K562 (cell line): ENCODE measurements around the gene CDCA7L. TPM values are rescaled to one million over a fixed set of nuclear protein-coding genes. Genes with fewer than 3 reads are reported as not detected.

Experiments used
- ATAC-seq: fragments of 200-7000 bp; cut with Tn5 transposase; 3 replicates; pipeline ENCODE4 v1.9.1; 2020; ENCODE audit warnings: moderate library complexity
- BruUV-seq: library from RNA; stranded (reverse); fragments of 400-500 nt; replicated peaks from 2 replicates; lab custom pipeline; 2021; lab: Mats Ljungman, UMichigan
- CTCF ChIA-PET: fragments of 300-600 bp; formaldehyde crosslinking; extraction: SDS; loops from one replicate; lab custom pipeline; 2021; ENCODE audit warnings: low intra/inter-chr PET ratio; lab: Yijun Ruan, JAX
- POLR2A ChIA-PET: fragments of 300-600, 350-650 bp; sonication (Branson Sonifier 250); formaldehyde crosslinking; extraction: SDS; loops from one replicate; lab custom pipeline; 2021; ENCODE audit warnings: antibody characterized with exemption, inconsistent platforms; lab: Yijun Ruan, JAX
- DNase-seq, 4 experiments: peaks; one replicate each; pipeline versions ENCODE4 v3.0.0 to v3.0.0-alpha.2; 2011 to 2018; ENCODE audit warnings: low spot score in 3 of 4, mixed read lengths in 3 of 4; ENCODE audit errors: extremely low read depth in 1 of 4
- FAIRE-seq: peaks from 2 replicates; lab custom pipeline; 2011; peaks lifted over from hg19 to GRCh38; lab: Jason Lieb, UNC
- H2AFZ ChIP-seq: 2 replicates; pipeline ENCODE4 v1.6.0; 2011; ENCODE audit warnings: low read depth, low read length, control low read depth, inconsistent platforms
- H3K27ac ChIP-seq: fragments of 200-600 bp; 3 replicates; pipeline ENCODE4 v1.8.0; 2011; ENCODE audit warnings: low read depth, mild to moderate bottlenecking, control low read depth, inconsistent platforms, low read length, moderate library complexity, mixed read lengths; ENCODE audit errors: extremely low read depth
- H3K27me3 ChIP-seq, 2 experiments: fragments of 300-600 bp in 1 of 2; 2 replicates in 1 of 2; 3 replicates in 1 of 2; pipeline versions ENCODE4 v1.6.0 to v1.8.0; 2011; ENCODE audit warnings: inconsistent platforms in 2 of 2, low read length in 2 of 2, mild to moderate bottlenecking in 1 of 2, mixed read lengths in 1 of 2, moderate library complexity in 1 of 2; ENCODE audit not compliant: control insufficient read depth in 2 of 2, insufficient read depth in 2 of 2
- H3K36me3 ChIP-seq: fragments of 300-600 bp; 3 replicates; pipeline ENCODE4 v1.8.0; 2011; ENCODE audit warnings: mild to moderate bottlenecking, low read length, inconsistent platforms; ENCODE audit not compliant: control insufficient read depth, insufficient read depth
- H3K4me1 ChIP-seq, 2 experiments: fragments of 200-600 bp in 1 of 2; replicated peaks in 1 of 2; 2 replicates in 1 of 2; 3 replicates in 1 of 2; pipeline versions ENCODE4 v1.5.1 to v1.8.0; 2011; ENCODE audit warnings: inconsistent platforms in 2 of 2, low read length in 2 of 2, mild to moderate bottlenecking in 1 of 2, mixed read lengths in 1 of 2, moderate library complexity in 1 of 2; ENCODE audit not compliant: control insufficient read depth in 2 of 2, insufficient read depth in 2 of 2
- H3K4me2 ChIP-seq: 2 replicates; pipeline ENCODE4 v1.6.1; 2011; ENCODE audit warnings: low read length, control low read depth, inconsistent platforms, mixed read lengths; ENCODE audit not compliant: insufficient read depth
- H3K4me3 ChIP-seq: fragments of 200-600 bp; sonication (generic), shearing (Covaris generic); 2 replicates; pipeline ENCODE4 v1.5.1; 2016; ENCODE audit warnings: control low read depth, inconsistent platforms
- H3K79me2 ChIP-seq: fragments of 200-600 bp; 3 replicates; pipeline ENCODE4 v1.8.0; 2011; ENCODE audit warnings: low read length, inconsistent platforms; ENCODE audit not compliant: control insufficient read depth, insufficient read depth
- H3K9ac ChIP-seq, 2 experiments: 2 replicates each; pipeline versions ENCODE4 v1.6.0 to v1.6.1; 2011; ENCODE audit warnings: low read depth in 2 of 2, low read length in 2 of 2, control low read depth in 1 of 2, inconsistent platforms in 1 of 2, mild to moderate bottlenecking in 1 of 2, mixed read lengths in 1 of 2; ENCODE audit not compliant: insufficient read depth in 1 of 2
- H3K9me1 ChIP-seq: one replicate; pipeline ENCODE4 v1.6.0; 2011; ENCODE audit warnings: inconsistent platforms, mild to moderate bottlenecking, low read length, moderate library complexity; ENCODE audit not compliant: control insufficient read depth, insufficient read depth
- H3K9me3 ChIP-seq: replicated peaks from 2 replicates; pipeline ENCODE4 v1.5.1; 2011; ENCODE audit warnings: low read depth, low read length, inconsistent platforms; ENCODE audit not compliant: control insufficient read depth, insufficient read depth
- H4K20me1 ChIP-seq: replicated peaks from 2 replicates; pipeline ENCODE4 v1.6.1; 2011; ENCODE audit warnings: low read length, inconsistent platforms, mixed read lengths; ENCODE audit not compliant: control insufficient read depth, insufficient read depth
- DACH1 ChIP-seq: fragments of 450-650 bp; IDR thresholded peaks from 2 replicates; pipeline ENCODE4 v1.6.1; 2018; ENCODE audit not compliant: partially characterized antibody
- MLLT1 ChIP-seq, 2 experiments: fragments of 450-650 bp; IDR thresholded peaks; 2 replicates each; pipeline ENCODE4 v1.6.1; 2016
- SETDB1 ChIP-seq: IDR thresholded peaks from one replicate; pipeline ENCODE4 v1.6.1; 2012; ENCODE audit warnings: low read length, control low read depth, inconsistent platforms
- STAT5B ChIP-seq: fragments of 250-450 bp; sonication (Bioruptor Pico); IDR thresholded peaks from 2 replicates; pipeline ENCODE4 v1.8.0; 2021; ENCODE audit warnings: mild to moderate bottlenecking, inconsistent platforms
- THAP12 ChIP-seq: fragments of 250-450 bp; sonication (Bioruptor Pico); IDR thresholded peaks from 2 replicates; pipeline ENCODE4 v1.9.0; 2021; ENCODE audit warnings: mild to moderate bottlenecking, inconsistent platforms
- THAP7 ChIP-seq: fragments of 250-450 bp; sonication (Bioruptor Pico); IDR thresholded peaks from 2 replicates; pipeline ENCODE4 v1.5.0; 2021
- XRCC4 ChIP-seq: IDR thresholded peaks from one replicate; pipeline ENCODE4 v1.6.1; 2011; ENCODE audit not compliant: insufficient read depth, insufficient read length; ENCODE audit errors: extremely low read depth
- ZNF57 ChIP-seq: fragments of 450-650 bp; formaldehyde crosslinking; IDR thresholded peaks from 2 replicates; pipeline ENCODE4 v1.4.0; 2020; ENCODE audit warnings: mild to moderate bottlenecking, moderate library complexity
- WGBS: fragments of 100-300 bp; shearing (Covaris generic); methylation state at CpG from one replicate; pipeline ENCODE4 v1.1.6; 2016; ENCODE audit warnings: low coverage, mixed read lengths; ENCODE audit not compliant: insufficient coverage; ENCODE audit errors: missing lambda C conversion rate; 5-methylcytosine and 5-hydroxymethylcytosine counted together
- in situ Hi-C: fragments of 300-500 bp; cut with MboI; formaldehyde crosslinking; loops from 4 replicates; pipeline ENCODE4 v1.15.0; 2018; ENCODE audit warnings: inconsistent platforms, mixed read lengths
- intact Hi-C: fragments of 100-400 bp; cut with micrococcal nuclease; formaldehyde crosslinking; loops from 2 replicates; pipeline ENCODE4 v1.14.2; 2022
- polyA plus RNA-seq, 8 experiments: library from polyadenylated mRNA; depleted of rRNA in 4 of 8; stranded (reverse) in 5 of 8; unstranded in 3 of 8; fragments of >200 nt; fragmentation: Nextera tagmentation in 2 of 8; fragmentation: Illumina TruSeq in 1 of 8; extraction: Ambion mirVana in 2 of 8; extraction: Trizol in 1 of 8; gene quantifications; 2 replicates each; pipeline versions ENCODE4 v1.2.1 to v1.2.3, GENCODE V29; 2011 to 2014; ENCODE audit warnings: inconsistent platforms in 1 of 8, missing spikeins in 1 of 8
- total RNA-seq, 7 experiments: library from RNA; depleted of rRNA in 6 of 7; stranded (reverse); fragments of >200 nt in 6 of 7; fragmentation: Illumina TruSeq in 2 of 7; extraction: Trizol in 2 of 7; gene quantifications; 2 replicates each; pipeline versions ENCODE4 v1.2.1 to v1.2.3, GENCODE V29; 2011 to 2021; ENCODE audit warnings: low replicate concordance in 1 of 7

CDCA7L gene
- total and polyA plus RNA-seq, 9 of the 15 experiments (the other 6 are each of a cell fraction or from before 2014, with no cell fraction given) = 1.9 to 32.4 (median 3.1) TPM

GRCh38 chr7:21938463-21938862 lies 7.2 kb downstream of the CDCA7L start:
- no peak overlapping the region for H3K4me3 ChIP-seq
- WGBS = 14% methylated on average over 2 of the region's 2 CpGs
- H4K20me1 ChIP-seq = 0 out of 2 replicates have a peak, but pooled peaks cover 3% of the 10 kb centered on the region
- ChIA-PET POLR2A (no interaction called here), CTCF (no interaction called here)
- in situ Hi-C loops (no loop called here), intact Hi-C loops (no loop called here)
- no peak for ATAC-seq
- TF ChIP-seq SETDB1 (no peak), THAP7 (no peak), THAP12 (CRISPR knock-in tag) (no peak), STAT5B (CRISPR knock-in tag) (no peak), ZNF57 (CRISPR knock-in tag) (no peak), XRCC4 (no peak), MLLT1 (IDR thresholded peaks at IDR 0.05) (no peak), DACH1 (no peak)
- no peak overlapping the region for H3K9ac ChIP-seq
- no peaks in the 10 kb centered on the region for H3K36me3 ChIP-seq
- no peaks in the 10 kb centered on the region for H3K4me1 ChIP-seq
- H3K27me3 ChIP-seq = peaks cover 0 to 6% of the 10 kb centered on the region in 2 experiments; a peak in 1 of 5 replicates
- no TSS peak for BruUV-seq
- H3K9me3 ChIP-seq = no peaks in the 10 kb centered on the region
- H3K79me2 ChIP-seq = no peaks in the 10 kb centered on the region
- no peak overlapping the region for H2AFZ ChIP-seq
- no peak for FAIRE-seq
- no peak overlapping the region for H3K4me2 ChIP-seq
- no peaks in the 10 kb centered on the region for H3K9me1 ChIP-seq
- no peak for DNase-seq
- no peak overlapping the region for H3K27ac ChIP-seq
